HG02571 (cell line): ENCODE data around the gene KLHDC7B.
"Not testable (repeated sequence)": the region's sequence is repeated elsewhere in the genome, so short reads cannot be mapped to it uniquely, and the experiment has no call there.

Experiments used
- ATAC-seq: cut with Tn5 transposase; IDR thresholded peaks from one replicate; pipeline ENCODE4 v1.9.1; 2021; ENCODE audit warnings: mild to moderate bottlenecking, moderate library complexity; ENCODE audit not compliant: unreplicated experiment

The KLHDC7B gene

GRCh38 chr22:50517495-50518260 is 28.0 kb upstream of the KLHDC7B start:
- ATAC-seq, result no peak

- no peak for ATAC-seq
These were observed 27.1 kb upstream of the KLHDC7B start for GRCh38 chr22:50518606-50519005.

DNA sequence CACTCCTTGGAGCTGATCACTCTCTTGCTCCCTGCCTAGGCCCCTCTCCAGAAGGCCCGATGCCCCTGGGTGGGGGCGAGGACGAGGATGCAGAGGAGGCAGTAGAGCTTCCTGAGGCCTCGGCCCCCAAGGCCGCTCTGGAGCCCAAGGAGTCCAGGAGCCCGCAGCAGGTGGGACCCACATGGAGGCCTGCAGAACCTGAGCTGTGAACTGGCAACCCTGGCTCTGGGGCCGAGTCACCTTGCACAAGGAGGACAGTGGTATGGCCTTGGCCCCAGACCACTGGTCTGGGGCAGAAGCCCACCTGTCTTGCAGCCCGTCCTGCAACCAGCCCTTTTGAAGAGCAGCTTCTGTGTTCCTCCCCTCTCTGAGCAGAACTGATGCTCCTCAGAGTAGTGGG is 26.5 kb upstream of the KLHDC7B start:
- ATAC-seq, result no peak

- ATAC-seq, result not testable (repeated sequence)
These were observed 25.5 kb upstream of the KLHDC7B start for GRCh38 chr22:50520184-50520583.

GRCh38 chr22:50520826-50521453 is 24.8 kb upstream of the KLHDC7B start:
- ATAC-seq, result no peak

GRCh38 chr22:50521710-50522109 is 24.0 kb upstream of the KLHDC7B start:
- no peak for ATAC-seq

DNA sequence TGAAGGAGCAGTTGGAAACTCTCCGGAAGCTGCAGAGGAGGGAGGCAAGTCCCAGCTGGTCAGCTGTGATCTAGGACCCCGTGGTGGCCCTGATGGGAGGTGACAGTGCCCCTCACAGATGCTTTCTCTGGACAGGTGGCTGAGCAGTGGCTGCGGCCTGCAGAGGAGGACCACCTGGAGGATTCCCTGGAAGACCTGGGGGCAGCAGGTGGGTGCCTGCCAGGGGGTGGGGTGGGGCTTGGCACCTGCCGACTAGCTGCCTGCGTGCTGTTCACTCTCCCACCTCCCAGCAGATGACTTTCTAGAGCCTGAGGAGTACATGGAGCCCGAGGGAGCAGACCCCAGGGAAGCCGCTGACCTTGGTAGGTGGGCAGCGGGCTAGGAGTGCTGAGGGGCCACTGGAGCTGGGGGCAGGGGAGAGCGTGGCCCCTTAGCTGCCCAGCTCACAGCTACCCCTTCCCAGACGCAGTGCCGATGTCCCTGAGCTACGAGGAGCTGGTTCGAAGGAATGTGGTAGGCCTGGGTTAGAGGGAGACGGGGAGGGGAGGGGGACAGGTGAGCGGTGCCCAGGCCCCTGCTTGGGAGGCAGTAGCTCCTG is 23.4 kb upstream of the KLHDC7B start:
- ATAC-seq, result no peak

- ATAC-seq, result no peak
These were observed 22.8 kb upstream of the KLHDC7B start for GRCh38 chr22:50522806-50523438.

GRCh38 chr22:50523458-50523805 is 22.3 kb upstream of the KLHDC7B start:
- ATAC-seq, result no peak

DNA sequence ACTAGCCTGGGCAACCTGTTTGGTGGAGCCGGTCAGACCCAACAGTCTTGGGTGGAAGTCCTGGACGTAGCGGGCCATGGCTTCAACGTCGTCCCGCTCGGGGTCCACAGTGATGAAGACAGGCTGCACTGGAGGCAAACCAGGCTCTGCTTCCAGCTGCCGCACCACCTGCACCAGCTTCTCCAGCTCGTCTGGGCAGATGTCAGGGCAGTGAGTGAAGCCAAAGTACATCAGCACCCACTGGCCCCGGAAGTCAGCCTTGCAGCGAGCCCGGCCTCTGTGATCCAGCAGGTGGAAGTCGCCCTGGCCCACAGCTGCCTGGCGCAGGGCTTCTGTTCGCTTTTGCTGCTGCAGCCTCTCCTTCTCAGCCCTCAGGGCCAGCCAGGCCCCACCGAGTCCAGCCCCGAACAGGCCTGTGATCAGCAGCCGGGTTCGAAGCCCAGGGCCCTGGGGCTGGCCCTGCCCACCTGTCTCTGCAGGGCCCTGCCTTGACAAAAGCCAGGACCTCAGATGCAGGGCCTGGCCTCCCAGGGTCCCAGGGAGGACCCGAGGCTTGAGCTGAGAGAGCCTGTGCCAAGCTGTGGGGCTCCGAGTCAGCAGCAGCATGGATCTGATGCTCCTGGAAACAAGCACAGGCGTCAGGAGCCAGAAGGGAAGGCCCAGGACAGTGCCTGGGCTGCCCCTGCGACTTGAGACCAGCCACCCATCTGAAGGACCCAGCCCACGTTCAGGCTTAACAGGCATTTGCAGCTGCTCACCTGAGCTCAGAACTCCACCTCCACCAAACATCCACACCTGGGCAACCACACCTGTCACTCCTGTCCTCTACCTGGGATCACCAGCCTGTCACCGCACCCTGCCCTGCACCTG is 21.7 kb upstream of the KLHDC7B start:
- no peak for ATAC-seq

DNA sequence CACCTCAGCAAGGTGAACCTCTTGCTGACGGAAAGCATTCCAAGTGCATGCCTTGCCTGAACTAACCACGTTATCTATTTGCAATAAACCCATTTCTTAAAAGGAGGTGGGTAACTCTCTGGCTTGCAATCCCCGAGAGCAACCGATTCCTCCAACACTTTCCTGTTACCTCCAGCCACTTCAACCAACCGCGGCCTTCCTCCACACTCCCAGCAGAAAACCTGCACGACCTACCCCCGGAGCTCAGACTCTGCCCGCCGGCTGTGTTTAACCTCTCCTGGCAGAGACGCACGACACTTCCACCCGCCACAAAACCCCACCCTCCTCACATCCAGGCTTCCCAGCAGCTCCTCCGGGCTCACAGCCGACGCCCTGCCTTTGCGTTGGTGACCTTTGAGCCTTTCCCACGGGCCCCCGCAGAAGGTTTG is 21.0 kb upstream of the KLHDC7B start:
- ATAC-seq, result no peak

DNA sequence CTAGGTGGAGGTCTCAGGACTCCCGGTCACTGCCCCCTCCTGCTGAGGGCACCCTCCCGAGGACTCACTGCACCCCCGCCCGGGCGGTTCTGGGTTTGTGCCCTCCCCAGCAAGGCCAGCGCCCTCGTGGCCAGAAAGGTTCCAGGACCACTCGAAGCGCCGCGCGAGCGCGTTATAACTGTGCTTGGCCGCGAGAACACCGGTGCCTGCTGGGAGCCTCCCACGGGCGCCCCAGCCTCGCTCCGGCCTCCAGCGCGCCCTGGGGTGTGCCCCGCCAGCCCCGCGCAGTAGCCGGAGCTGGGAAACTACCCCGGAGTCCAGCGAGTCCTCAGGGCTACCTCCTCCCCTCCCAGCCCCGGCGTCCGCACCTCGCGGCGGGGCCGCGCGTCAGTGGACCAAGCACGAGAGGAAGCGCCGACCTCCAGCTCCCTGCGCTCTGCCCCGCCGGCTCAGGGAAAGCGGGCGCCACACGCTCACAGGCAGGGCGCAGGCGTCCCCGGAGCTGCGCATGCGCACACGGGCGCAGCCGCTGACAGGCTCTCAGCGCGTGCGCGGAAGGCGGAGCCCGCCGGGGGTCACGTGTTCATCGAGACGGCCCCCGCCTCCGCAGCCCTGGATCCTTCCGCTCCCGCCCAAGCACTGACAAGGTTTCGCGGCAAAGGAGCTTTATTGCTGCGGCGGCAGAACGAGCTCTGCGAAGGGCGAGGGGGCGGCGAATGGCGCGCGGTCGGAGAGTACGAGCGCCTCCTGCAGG is 20.4 kb upstream of the KLHDC7B start, which contains the start of gene SCO2:
Gene SCO2 (minus strand): TSS at position 495 of the 754 bp plus-strand sequence. CDS start 1,187 bp downstream, outside the sequence.
- peak; percentile 36 for ATAC-seq

GRCh38 chr22:50525858-50526107 is 19.9 kb upstream of the KLHDC7B start:
- ATAC-seq, result no peak

DNA sequence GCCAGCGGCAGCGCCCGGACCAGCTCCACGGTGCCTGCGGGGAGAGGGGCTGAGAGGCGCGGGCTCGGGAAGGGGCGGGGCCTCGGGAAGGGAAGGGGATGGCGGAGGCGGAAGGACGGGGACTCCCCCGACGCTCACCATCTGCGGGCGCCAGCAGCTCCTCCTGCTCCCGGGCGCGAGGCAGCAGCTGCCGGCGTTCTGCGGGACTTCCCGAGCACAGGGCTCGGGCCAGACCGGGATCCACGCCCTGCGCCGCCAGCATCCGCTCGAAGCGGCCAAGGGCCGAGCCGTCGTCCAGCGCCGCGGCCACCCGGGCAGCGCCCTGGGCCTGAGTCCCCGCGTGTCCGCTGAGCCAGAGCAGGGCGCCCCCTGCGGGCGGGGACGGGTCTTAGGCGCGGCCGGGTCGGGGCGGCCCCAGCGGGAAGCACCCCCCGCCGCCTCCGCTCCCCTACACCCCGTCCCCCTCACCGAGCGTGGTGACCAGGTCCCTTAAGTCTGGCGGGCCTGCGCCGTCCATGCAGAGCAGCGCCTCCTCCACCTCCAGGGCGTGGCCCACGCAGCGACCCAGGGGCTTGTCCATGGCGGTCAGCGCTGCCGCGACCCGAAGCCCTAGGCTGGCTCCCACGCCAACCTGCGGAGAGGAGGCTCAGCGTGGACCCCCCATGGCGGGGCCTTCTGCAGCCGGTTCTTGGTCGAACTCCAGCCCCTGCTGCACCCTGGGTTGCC is 19.4 kb upstream of the KLHDC7B start:
- peak; percentile 22 for ATAC-seq

DNA sequence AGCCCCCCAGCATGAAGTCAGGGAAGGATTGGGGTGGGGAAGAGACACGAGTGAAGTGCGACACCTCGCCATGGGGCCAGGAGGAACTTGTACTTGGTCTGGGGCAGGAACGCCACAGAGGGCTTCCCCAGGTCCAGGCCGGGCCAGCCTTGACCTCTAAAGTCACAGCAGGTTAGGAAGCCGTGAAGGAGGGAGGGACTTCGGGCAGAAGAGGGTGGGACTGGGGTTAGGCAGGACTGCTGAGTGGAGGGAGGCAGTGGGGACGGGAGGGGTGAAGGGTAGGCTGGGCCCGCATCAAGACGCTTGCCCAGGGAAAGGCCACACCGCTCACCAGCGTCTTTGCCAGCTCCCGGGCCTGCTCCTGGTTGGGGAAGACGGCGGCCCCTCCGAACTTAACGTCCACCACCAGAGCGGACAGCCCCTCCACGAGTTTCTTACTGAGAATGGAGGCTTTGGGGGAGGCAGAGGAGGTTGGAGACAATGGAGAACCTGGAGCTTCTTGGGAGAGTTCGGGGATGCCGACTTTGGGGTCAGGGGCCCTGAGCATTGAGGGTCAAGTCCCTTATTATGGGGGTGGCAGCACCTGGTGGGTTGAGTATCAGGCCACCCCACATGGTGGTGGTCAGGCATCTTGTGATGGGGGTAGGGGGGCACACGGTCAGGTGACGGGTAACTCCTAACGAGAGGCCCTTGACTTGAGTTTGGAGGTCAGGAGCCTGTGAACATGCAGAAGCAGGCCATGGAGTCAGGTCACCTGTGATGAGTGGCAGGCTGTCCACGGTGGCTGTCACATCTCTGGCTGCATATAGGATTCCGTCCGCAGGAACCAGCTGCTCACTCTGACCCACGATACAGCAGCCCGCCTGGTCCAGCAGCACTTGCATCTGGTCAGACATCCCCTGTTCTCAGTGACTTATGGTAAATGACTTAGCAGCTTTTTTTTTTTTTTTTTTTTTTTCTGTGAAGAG is 18.6 kb upstream of the KLHDC7B start:
- no peak for ATAC-seq

- ATAC-seq, result no peak
These were observed 17.6 kb upstream of the KLHDC7B start for GRCh38 chr22:50527921-50528681.

GRCh38 chr22:50528682-50529415 is 16.9 kb upstream of the KLHDC7B start:
- ATAC-seq, result no peak
